K562 (cell line): Measurements from ENCODE around the gene ZFP36. TPM values are rescaled to one million over a fixed set of nuclear protein-coding genes. Genes with fewer than 3 reads are reported as not detected.

Source experiments
- ELK3 ChIP-seq: fragments of 450-650 bp; formaldehyde crosslinking; IDR thresholded peaks from 2 replicates; pipeline ENCODE4 v1.4.0; 2020; ENCODE audit warnings: mild to moderate bottlenecking
- RHOXF2B ChIP-seq: fragments of 250-450 bp; sonication (Bioruptor Pico); conservative IDR thresholded peaks from 2 replicates; pipeline ENCODE4 v1.5.1; 2021
- SFPQ ChIP-seq: fragments of 200-400 bp; formaldehyde crosslinking; IDR thresholded peaks from 2 replicates; pipeline ENCODE4 v1.6.1; 2017; ENCODE audit warnings: mild to moderate bottlenecking, low read depth, low read length, moderate library complexity
- UBTF ChIP-seq, 2 experiments: IDR thresholded peaks; 2 replicates each; pipeline ENCODE4 v1.6.1; 2012; ENCODE audit warnings: improper control_type of control experiment in 2 of 2, low read depth in 2 of 2, low read length in 2 of 2, borderline replicate concordance in 1 of 2
- ZNF282 ChIP-seq: sonication (generic); formaldehyde crosslinking; IDR thresholded peaks from 2 replicates; pipeline ENCODE4 v1.8.1; 2023; ENCODE audit warnings: missing genetic modification reagents
- polyA plus RNA-seq, 8 experiments: library from polyadenylated mRNA; depleted of rRNA in 4 of 8; stranded (reverse) in 5 of 8; unstranded in 3 of 8; fragments of >200 nt; fragmentation: Nextera tagmentation in 2 of 8; fragmentation: Illumina TruSeq in 1 of 8; extraction: Ambion mirVana in 2 of 8; extraction: Trizol in 1 of 8; gene quantifications; 2 replicates each; pipeline versions ENCODE4 v1.2.1 to v1.2.3, GENCODE V29; 2011 to 2014; ENCODE audit warnings: inconsistent platforms in 1 of 8, missing spikeins in 1 of 8
- total RNA-seq, 7 experiments: library from RNA; depleted of rRNA in 6 of 7; stranded (reverse); fragments of >200 nt in 6 of 7; fragmentation: Illumina TruSeq in 2 of 7; extraction: Trizol in 2 of 7; gene quantifications; 2 replicates each; pipeline versions ENCODE4 v1.2.1 to v1.2.3, GENCODE V29; 2011 to 2021; ENCODE audit warnings: low replicate concordance in 1 of 7

Gene ZFP36
- total and polyA plus RNA-seq, 9 of the 15 experiments (the other 6 are each of a cell fraction or from before 2014, with no cell fraction given), result 1.0 to 20.1 (median 3.5) TPM

GRCh38 chr19:39435499-39436349 lies 29.1 kb downstream of the ZFP36 start, which contains the start of gene RPS16 (continued):
- TF ChIP-seq UBTF (IDR thresholded peaks at IDR 0.05; ENCODE audit: borderline replicate concordance in 1 of 2, low read depth in 2 of 2, low read length in 2 of 2) (no peak), ZNF282 (CRISPR knock-in tag) (no peak), SFPQ (no peak), ELK3 (no peak), RHOXF2B (CRISPR knock-in tag) (no peak)
